HepG2 (cell line): ENCODE measurements around the gene CTNNA2. TPM values are rescaled to one million over a fixed set of nuclear protein-coding genes. Genes with fewer than 3 reads are reported as not detected.

Experiments used
- ATAC-seq: fragments of 200-7000 bp; cut with Tn5 transposase; 3 replicates; pipeline ENCODE4 v1.9.1; 2020; ENCODE audit warnings: mild to moderate bottlenecking, moderate library complexity
- BruUV-seq: library from RNA; stranded (reverse); fragments of 400-500 nt; replicated peaks from 2 replicates; lab custom pipeline; 2021; lab: Mats Ljungman, UMichigan
- CTCF ChIA-PET: fragments of 300-600 bp; formaldehyde crosslinking; extraction: SDS; loops from one replicate; lab custom pipeline; 2021; ENCODE audit warnings: low total read pairs, inconsistent platforms, low intra/inter-chr PET ratio; lab: Yijun Ruan, JAX
- POLR2A ChIA-PET: fragments of 350-600 bp; sonication (Branson Sonifier 250); formaldehyde crosslinking; loops from one replicate; lab custom pipeline; 2020; ENCODE audit warnings: antibody characterized with exemption, inconsistent platforms; lab: Yijun Ruan, JAX
- DNase-seq: peaks from one replicate; pipeline ENCODE4 v3.0.0-alpha.2; 2015; ENCODE audit warnings: low spot score
- FAIRE-seq: peaks from 3 replicates; lab custom pipeline; 2011; peaks lifted over from hg19 to GRCh38; lab: Jason Lieb, UNC
- H2AFZ ChIP-seq: one replicate; pipeline ENCODE4 v1.6.1; 2011; ENCODE audit warnings: low read length, inconsistent platforms
- H3K27ac ChIP-seq: fragments of 300-600 bp; 3 replicates; pipeline ENCODE4 v1.8.0; 2011; ENCODE audit warnings: mixed run types, mild to moderate bottlenecking, mixed read lengths, low read length, inconsistent platforms; ENCODE audit not compliant: insufficient read depth; ENCODE audit errors: extremely low read length
- H3K27me3 ChIP-seq, 2 experiments: fragments of 200-600 bp in 1 of 2; 2 replicates in 1 of 2; 3 replicates in 1 of 2; pipeline versions ENCODE4 v1.6.0 to v1.8.0; 2011; ENCODE audit warnings: low read length in 2 of 2, mild to moderate bottlenecking in 2 of 2, moderate library complexity in 2 of 2, inconsistent platforms in 1 of 2; ENCODE audit not compliant: insufficient read depth in 2 of 2, control insufficient read depth in 1 of 2
- H3K36me3 ChIP-seq, 2 experiments: fragments of 200-600 bp in 1 of 2; replicated peaks in 1 of 2; 2 replicates in 1 of 2; 3 replicates in 1 of 2; pipeline versions ENCODE4 v1.5.1 to v1.8.0; 2011; ENCODE audit warnings: low read length in 2 of 2, inconsistent platforms in 1 of 2; ENCODE audit not compliant: insufficient read depth in 2 of 2, control insufficient read depth in 1 of 2
- H3K4me1 ChIP-seq: 2 replicates; pipeline ENCODE4 v1.5.1; 2012; ENCODE audit warnings: low read length, inconsistent platforms; ENCODE audit not compliant: insufficient read depth
- H3K4me2 ChIP-seq: 2 replicates; pipeline ENCODE4 v1.6.0; 2011; ENCODE audit warnings: low read depth, low read length, inconsistent platforms
- H3K4me3 ChIP-seq, 3 experiments: fragments of 200-600 bp in 1 of 3; sonication (generic), shearing (Covaris generic) in 1 of 3; replicated peaks in 1 of 3; 2 replicates each; pipeline ENCODE4 v1.5.1; 2011 to 2016; ENCODE audit warnings: low read length in 3 of 3, inconsistent platforms in 2 of 3, low read depth in 2 of 3, mild to moderate bottlenecking in 2 of 3, control low read depth in 1 of 3, mixed read lengths in 1 of 3; ENCODE audit not compliant: insufficient read depth in 1 of 3
- H3K79me2 ChIP-seq: one replicate; pipeline ENCODE4 v1.6.1; 2011; ENCODE audit warnings: low read length, inconsistent platforms; ENCODE audit not compliant: insufficient read depth
- H3K9ac ChIP-seq: 2 replicates; pipeline ENCODE4 v1.6.0; 2011; ENCODE audit warnings: mild to moderate bottlenecking, low read depth, low read length, inconsistent platforms; ENCODE audit not compliant: insufficient read depth
- H3K9me3 ChIP-seq: 2 replicates; pipeline ENCODE4 v1.5.1; 2012; ENCODE audit warnings: mild to moderate bottlenecking, low read length
- H4K20me1 ChIP-seq: 2 replicates; pipeline ENCODE4 v1.6.0; 2011; ENCODE audit warnings: inconsistent platforms, mild to moderate bottlenecking, low read length, moderate library complexity; ENCODE audit not compliant: insufficient read depth
- CENPBD1 ChIP-seq: sonication (generic); formaldehyde crosslinking; IDR thresholded peaks from 2 replicates; pipeline ENCODE4 v1.8.0; 2022; ENCODE audit warnings: missing genetic modification reagents, low read depth, mild to moderate bottlenecking, borderline replicate concordance
- MTF1 ChIP-seq: sonication (generic); formaldehyde crosslinking; IDR thresholded peaks from 2 replicates; pipeline ENCODE4 v1.5.0; 2020; ENCODE audit warnings: missing genetic modification reagents
- MYC ChIP-seq: sonication (generic); formaldehyde crosslinking; IDR thresholded peaks from 2 replicates; pipeline ENCODE4 v1.9.0; 2021; ENCODE audit warnings: missing genetic modification reagents, borderline replicate concordance
- MZF1 ChIP-seq: sonication (generic); formaldehyde crosslinking; IDR thresholded peaks from 2 replicates; pipeline ENCODE4 v1.8.1; 2023; ENCODE audit warnings: mild to moderate bottlenecking, missing genetic modification reagents, borderline replicate concordance
- RAD21 ChIP-seq: fragments of 450-650 bp; formaldehyde crosslinking; IDR thresholded peaks from 2 replicates; pipeline ENCODE4 v1.5.0; 2020; ENCODE audit warnings: mild to moderate bottlenecking
- RBFOX2 ChIP-seq: fragments of 200-400 bp; formaldehyde crosslinking; IDR thresholded peaks from 2 replicates; pipeline ENCODE4 v1.6.1; 2017; ENCODE audit warnings: low read depth, mild to moderate bottlenecking, low read length
- SIN3A ChIP-seq: IDR thresholded peaks from 2 replicates; pipeline ENCODE4 v1.6.1; 2011; ENCODE audit warnings: low read depth, mild to moderate bottlenecking, control low read depth, low read length, borderline replicate concordance
- SIX4 ChIP-seq: sonication (generic); formaldehyde crosslinking; IDR thresholded peaks from 2 replicates; pipeline ENCODE4 v1.4.0; 2020; ENCODE audit warnings: missing genetic modification reagents
- TCF12 ChIP-seq, 2 experiments: fragments of 450-650 bp in 1 of 2; sonication (generic) in 1 of 2; formaldehyde crosslinking in 1 of 2; IDR thresholded peaks; 2 replicates each; pipeline versions ENCODE4 v1.6.1 to v1.8.0; 2017 to 2022; ENCODE audit warnings: antibody characterized with exemption in 1 of 2, mild to moderate bottlenecking in 1 of 2, missing genetic modification reagents in 1 of 2, moderate library complexity in 1 of 2
- ZEB1 ChIP-seq: IDR thresholded peaks from 2 replicates; pipeline ENCODE4 v1.6.1; 2012; ENCODE audit warnings: mild to moderate bottlenecking, low read depth, inconsistent platforms; ENCODE audit not compliant: insufficient replicate concordance
- ZNF263 ChIP-seq: sonication (generic); formaldehyde crosslinking; IDR thresholded peaks from 2 replicates; pipeline ENCODE4 v1.4.0; 2020; ENCODE audit warnings: missing genetic modification reagents
- ZNF333 ChIP-seq: sonication (generic); formaldehyde crosslinking; IDR thresholded peaks from 2 replicates; pipeline ENCODE4 v1.4.0; 2020; ENCODE audit warnings: mild to moderate bottlenecking, missing genetic modification reagents, borderline replicate concordance
- WGBS: methylation state at CpG from one replicate; pipeline ENCODE4 v1.1.6; 2017; ENCODE audit warnings: low lambda C conversion rate; 5-methylcytosine and 5-hydroxymethylcytosine counted together
- in situ Hi-C: cut with HindIII; loops from 2 replicates; pipeline ENCODE4 v1.10.0; 2017; ENCODE audit warnings: low pct_unique_long_range_greater_than_20kb; ENCODE audit not compliant: extremely low pct_ligation_motif_present
- intact Hi-C: fragments of 100-400 bp; cut with micrococcal nuclease; formaldehyde crosslinking; loops from one replicate; pipeline ENCODE4 v1.10.0; 2022; ENCODE audit not compliant: unreplicated experiment
- polyA plus RNA-seq, 8 experiments: library from polyadenylated mRNA; depleted of rRNA in 3 of 8; stranded (reverse) in 7 of 8; unstranded in 1 of 8; fragments of >200 nt; fragmentation: Illumina TruSeq in 4 of 8; extraction: Trizol in 4 of 8; gene quantifications; 2 replicates each; pipeline versions ENCODE4 v1.2.1 to v1.2.3, GENCODE V29; 2011 to 2016; ENCODE audit warnings: low read depth in 4 of 8, missing spikeins in 1 of 8, mixed read lengths in 1 of 8; ENCODE audit not compliant: insufficient read depth in 1 of 8
- total RNA-seq, 5 experiments: library from RNA; depleted of rRNA; stranded (reverse); fragments of >200 nt; fragmentation: Illumina TruSeq; extraction: Trizol; gene quantifications; 2 replicates each; pipeline ENCODE4 v1.2.3, GENCODE V29; 2016; ENCODE audit warnings: low read depth in 1 of 5
- TF ChIP-seq, protein P1 (sequence below): sonication (generic); formaldehyde crosslinking; IDR thresholded peaks from 2 replicates; pipeline ENCODE4 v1.5.1; 2020; ENCODE audit warnings: mild to moderate bottlenecking, missing genetic modification reagents, moderate library complexity
- TF ChIP-seq, protein P2 (sequence below): sonication (generic); formaldehyde crosslinking; IDR thresholded peaks from 2 replicates; pipeline ENCODE4 v1.5.1; 2020; ENCODE audit warnings: mild to moderate bottlenecking, missing genetic modification reagents, borderline replicate concordance

Gene CTNNA2
- total and polyA plus RNA-seq, 2 of the 13 experiments (the other 11 are each of a cell fraction or from before 2014, with no cell fraction given), result not detected

- POLR2A ChIA-PET, result no interaction called here
These were observed 640.3 kb downstream of the CTNNA2 start for GRCh38 chr2:80153151-80153550.

More at GRCh38 chr2:80153151-80153550, 640.3 kb downstream of the CTNNA2 start:
- Histone ChIP-seq H3K27ac (no peak overlapping the region), H3K79me2 (no peaks in the 10 kb centered on the region), H3K9ac (no peak overlapping the region), H3K27me3 (no peaks in the 10 kb centered on the region), H3K9me3 (no peaks in the 10 kb centered on the region), H2AFZ (no peak overlapping the region), H3K36me3 (no peaks in the 10 kb centered on the region), H3K4me2 (no peak overlapping the region), H3K4me1 (no peaks in the 10 kb centered on the region), H3K4me3 (no peak overlapping the region), H4K20me1 (no peaks in the 10 kb centered on the region)
- FAIRE-seq (no peak), DNase-seq (no peak), ATAC-seq (no peak)
- TF ChIP-seq, protein P1, sequence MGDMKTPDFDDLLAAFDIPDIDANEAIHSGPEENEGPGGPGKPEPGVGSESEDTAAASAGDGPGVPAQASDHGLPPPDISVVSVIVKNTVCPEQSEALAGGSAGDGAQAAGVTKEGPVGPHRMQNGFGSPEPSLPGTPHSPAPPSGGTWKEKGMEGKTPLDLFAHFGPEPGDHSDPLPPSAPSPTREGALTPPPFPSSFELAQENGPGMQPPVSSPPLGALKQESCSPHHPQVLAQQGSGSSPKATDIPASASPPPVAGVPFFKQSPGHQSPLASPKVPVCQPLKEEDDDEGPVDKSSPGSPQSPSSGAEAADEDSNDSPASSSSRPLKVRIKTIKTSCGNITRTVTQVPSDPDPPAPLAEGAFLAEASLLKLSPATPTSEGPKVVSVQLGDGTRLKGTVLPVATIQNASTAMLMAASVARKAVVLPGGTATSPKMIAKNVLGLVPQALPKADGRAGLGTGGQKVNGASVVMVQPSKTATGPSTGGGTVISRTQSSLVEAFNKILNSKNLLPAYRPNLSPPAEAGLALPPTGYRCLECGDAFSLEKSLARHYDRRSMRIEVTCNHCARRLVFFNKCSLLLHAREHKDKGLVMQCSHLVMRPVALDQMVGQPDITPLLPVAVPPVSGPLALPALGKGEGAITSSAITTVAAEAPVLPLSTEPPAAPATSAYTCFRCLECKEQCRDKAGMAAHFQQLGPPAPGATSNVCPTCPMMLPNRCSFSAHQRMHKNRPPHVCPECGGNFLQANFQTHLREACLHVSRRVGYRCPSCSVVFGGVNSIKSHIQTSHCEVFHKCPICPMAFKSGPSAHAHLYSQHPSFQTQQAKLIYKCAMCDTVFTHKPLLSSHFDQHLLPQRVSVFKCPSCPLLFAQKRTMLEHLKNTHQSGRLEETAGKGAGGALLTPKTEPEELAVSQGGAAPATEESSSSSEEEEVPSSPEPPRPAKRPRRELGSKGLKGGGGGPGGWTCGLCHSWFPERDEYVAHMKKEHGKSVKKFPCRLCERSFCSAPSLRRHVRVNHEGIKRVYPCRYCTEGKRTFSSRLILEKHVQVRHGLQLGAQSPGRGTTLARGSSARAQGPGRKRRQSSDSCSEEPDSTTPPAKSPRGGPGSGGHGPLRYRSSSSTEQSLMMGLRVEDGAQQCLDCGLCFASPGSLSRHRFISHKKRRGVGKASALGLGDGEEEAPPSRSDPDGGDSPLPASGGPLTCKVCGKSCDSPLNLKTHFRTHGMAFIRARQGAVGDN (CRISPR knock-in tag), result no peak
- no peak for TF ChIP-seq MZF1 (CRISPR knock-in tag)
- no peak for TF ChIP-seq MTF1
- TF ChIP-seq CENPBD1 (CRISPR knock-in tag), result no peak
- no peak for TF ChIP-seq TCF12 (IDR thresholded peaks at IDR 0.05)
- no peak for TF ChIP-seq TCF12 (CRISPR knock-in tag; IDR thresholded peaks at IDR 0.05)
- no peak for TF ChIP-seq MYC (CRISPR knock-in tag)
- no peak for TF ChIP-seq ZNF333 (CRISPR knock-in tag)
- TF ChIP-seq, protein P2, sequence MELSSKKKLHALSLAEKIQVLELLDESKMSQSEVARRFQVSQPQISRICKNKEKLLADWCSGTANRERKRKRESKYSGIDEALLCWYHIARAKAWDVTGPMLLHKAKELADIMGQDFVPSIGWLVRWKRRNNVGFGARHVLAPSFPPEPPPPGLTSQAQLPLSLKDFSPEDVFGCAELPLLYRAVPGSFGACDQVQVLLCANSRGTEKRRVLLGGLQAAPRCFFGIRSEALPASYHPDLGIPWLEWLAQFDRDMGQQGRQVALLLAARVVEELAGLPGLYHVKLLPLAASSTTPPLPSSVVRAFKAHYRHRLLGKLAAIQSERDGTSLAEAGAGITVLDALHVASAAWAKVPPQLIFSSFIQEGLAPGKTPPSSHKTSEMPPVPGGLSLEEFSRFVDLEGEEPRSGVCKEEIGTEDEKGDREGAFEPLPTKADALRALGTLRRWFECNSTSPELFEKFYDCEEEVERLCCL (CRISPR knock-in tag), result no peak
- TF ChIP-seq RAD21 (CRISPR knock-in tag), result no peak
- no peak for TF ChIP-seq ZEB1
- TF ChIP-seq ZNF263, result no peak
- TF ChIP-seq SIX4 (CRISPR knock-in tag), result no peak
- TF ChIP-seq RBFOX2, result no peak
- TF ChIP-seq SIN3A, result no peak
- CTCF ChIA-PET, result no interaction called here
- WGBS, result 2% methylated on average over 4 of the region's 4 CpGs
- intact Hi-C loops (no loop called here), in situ Hi-C loops (no loop called here)
- no TSS peak for BruUV-seq
